CD8-positive, alpha-beta memory T cell (primary cell): ENCODE data around the gene MOCS2. TPM values are rescaled to one million over a fixed set of nuclear protein-coding genes. Genes with fewer than 3 reads are reported as not detected.

Experiments
- CTCF ChIA-PET: fragments of 350-600 bp; sonication (Branson Sonifier 250); formaldehyde crosslinking; loops from one replicate; lab custom pipeline; 2021; ENCODE audit warnings: antibody characterized with exemption; lab: Charles Lee
- POLR2A ChIA-PET: fragments of 350-600 bp; sonication (Branson Sonifier 250); formaldehyde crosslinking; loops from one replicate; lab custom pipeline; 2021; ENCODE audit warnings: antibody characterized with exemption; lab: Charles Lee
- DNase-seq, 5 donors: peaks; one replicate each; pipeline versions ENCODE4 v3.0.0 to v3.0.0-alpha.2; 2020 to 2022; ENCODE audit warnings: mixed read lengths in 1 of 5
- H3K27ac ChIP-seq: one replicate; pipeline ENCODE4 v1.7.0; 2013; ENCODE audit warnings: low read depth, mild to moderate bottlenecking, low read length, moderate library complexity
- H3K27me3 ChIP-seq: 2 replicates; pipeline ENCODE4 v1.7.0; 2013; ENCODE audit warnings: low read length, mild to moderate bottlenecking; ENCODE audit not compliant: insufficient read depth, poor library complexity, severe bottlenecking
- H3K36me3 ChIP-seq: 2 replicates; pipeline ENCODE4 v1.7.0; 2013; ENCODE audit warnings: mild to moderate bottlenecking, low read length, moderate library complexity; ENCODE audit not compliant: insufficient read depth
- H3K4me1 ChIP-seq: 2 replicates; pipeline ENCODE4 v1.7.0; 2013; ENCODE audit warnings: mild to moderate bottlenecking, low read length, moderate library complexity; ENCODE audit not compliant: insufficient read depth
- H3K4me3 ChIP-seq: 2 replicates; pipeline ENCODE4 v1.7.0; 2013; ENCODE audit warnings: mild to moderate bottlenecking, low read length
- H3K9me3 ChIP-seq: 2 replicates; pipeline ENCODE4 v1.7.0; 2013; ENCODE audit warnings: mild to moderate bottlenecking, low read length
- H3K27ac Mint-ChIP-seq, 8 donors: one replicate each; pipeline ENCODE4 v1.8.0; 2020 to 2021; ENCODE audit warnings: mixed read lengths in 8 of 8, mild to moderate bottlenecking in 6 of 8, inconsistent platforms in 3 of 8, moderate library complexity in 3 of 8
- H3K27me3 Mint-ChIP-seq, 2 donors: one replicate each; pipeline ENCODE4 v1.8.0; 2020 to 2021; ENCODE audit warnings: mixed read lengths in 2 of 2, mild to moderate bottlenecking in 1 of 2, moderate library complexity in 1 of 2
- H3K36me3 Mint-ChIP-seq, 3 donors: one replicate each; pipeline ENCODE4 v1.8.0; 2020 to 2021; ENCODE audit warnings: mixed read lengths in 3 of 3, inconsistent platforms in 1 of 3, mild to moderate bottlenecking in 1 of 3
- H3K4me1 Mint-ChIP-seq, 3 donors: one replicate each; pipeline ENCODE4 v1.8.0; 2020 to 2021; ENCODE audit warnings: mixed read lengths in 3 of 3, inconsistent platforms in 1 of 3, mild to moderate bottlenecking in 1 of 3
- H3K4me3 Mint-ChIP-seq, 7 donors: one replicate each; pipeline ENCODE4 v1.8.0; 2020 to 2021; ENCODE audit warnings: mixed read lengths in 7 of 7, mild to moderate bottlenecking in 6 of 7, moderate library complexity in 4 of 7, inconsistent platforms in 2 of 7
- H3K9me3 Mint-ChIP-seq, 5 donors: one replicate each; pipeline ENCODE4 v1.8.0; 2020 to 2022; ENCODE audit warnings: mixed read lengths in 5 of 5, mild to moderate bottlenecking in 3 of 5, moderate library complexity in 2 of 5, inconsistent platforms in 1 of 5
- polyA plus RNA-seq: library from polyadenylated mRNA; unstranded; fragments of 300-500 nt; fragmentation: Illumina TruSeq; gene quantifications from one replicate; pipeline ENCODE4 v1.2.3, GENCODE V29; 2021
- total RNA-seq, 2 experiments: library from RNA; stranded (reverse); gene quantifications; one replicate each; pipeline ENCODE4 v1.2.3, GENCODE V29; 2021

Gene MOCS2
- 10 to 100 TPM; 25.9 to 27.0 TPM for total RNA-seq
- polyA plus RNA-seq = 39.7 TPM

- Histone ChIP-seq H3K4me1 (peaks cover 30% of the 10 kb centered on the region), H3K9me3 (no peaks in the 10 kb centered on the region), H3K27ac (peak within 1 kb of the TSS; percentile 45), H3K4me3 (peak within 1 kb of the TSS; percentile 74), H3K36me3 (no peaks in the 10 kb centered on the region), H3K27me3 (no peaks in the 10 kb centered on the region)
- no peaks in the 10 kb centered on the region for H3K9me3 Mint-ChIP-seq
- CTCF ChIA-PET = interaction anchor here (1.1 to 1.4 kb wide), 4 partner anchors 9 to 161 kb away, joined by 3 to 8 read pairs (median 4); no protein-coding TSS in a partner anchor
- H3K36me3 Mint-ChIP-seq = peaks cover 0 to 30% (median 0%) of the 10 kb centered on the region in 3 donors
- H3K4me3 Mint-ChIP-seq = peak within 1 kb of the TSS; percentile 92 to 98 (median 93)
- no peaks in the 10 kb centered on the region for H3K27me3 Mint-ChIP-seq
- DNase-seq = peak; percentile 87 to 93 (median 90)
- H3K4me1 Mint-ChIP-seq = peaks cover 52 to 61% (median 61%) of the 10 kb centered on the region in 3 donors
- POLR2A ChIA-PET = interaction anchor here (0.6 kb wide), 1 partner anchor 68 kb away, joined by 11 read pairs; no protein-coding TSS in a partner anchor
- peak within 1 kb of the TSS; percentile 88 to 96 (median 94) for H3K27ac Mint-ChIP-seq
These were observed at the start of gene MOCS2 for GRCh38 chr5:53109443-53110127. MOCS2 (minus strand) TSS chr5:53109757; CDS start chr5:53107174, 2,583 bp downstream.

- Histone ChIP-seq H3K27me3 (no peaks in the 10 kb centered on the region), H3K36me3 (no peaks in the 10 kb centered on the region), H3K4me1 (no peaks in the 10 kb centered on the region), H3K9me3 (no peaks in the 10 kb centered on the region), H3K27ac (no peak overlapping the region), H3K4me3 (no peak overlapping the region)
- ChIA-PET CTCF (interaction anchor here (2.0 kb wide), 1 partner anchor 13 kb away, joined by 5 read pairs; no protein-coding TSS in a partner anchor), POLR2A (no interaction called here)
- Mint-ChIP-seq H3K36me3 (no peaks in the 10 kb centered on the region), H3K4me3 (no peak overlapping the region), H3K9me3 (no peaks in the 10 kb centered on the region), H3K27ac (no peak overlapping the region), H3K4me1 (no peaks in the 10 kb centered on the region), H3K27me3 (peaks cover 5 to 7% of the 10 kb centered on the region in 2 donors)
- DNase-seq = no peak
These were observed 42.3 kb upstream of the MOCS2 start for GRCh38 chr5:53151713-53152458.

- H3K4me1 Mint-ChIP-seq = no peaks in the 10 kb centered on the region
- H3K36me3 ChIP-seq = no peaks in the 10 kb centered on the region
- no peak for DNase-seq
- no peak overlapping the region for H3K27ac ChIP-seq
- no peaks in the 10 kb centered on the region for H3K36me3 Mint-ChIP-seq
- ChIA-PET POLR2A (no interaction called here), CTCF (interaction anchor here (0.5 kb wide), 1 partner anchor 900 kb away, joined by 3 read pairs; no protein-coding TSS in a partner anchor)
- H3K9me3 ChIP-seq = no peaks in the 10 kb centered on the region
- H3K4me3 Mint-ChIP-seq = no peak overlapping the region
- no peak overlapping the region for H3K4me3 ChIP-seq
- H3K27me3 ChIP-seq = no peaks in the 10 kb centered on the region
- no peak overlapping the region for H3K27ac Mint-ChIP-seq
- peaks cover 0 to 7% of the 10 kb centered on the region in 2 donors for H3K27me3 Mint-ChIP-seq
- H3K4me1 ChIP-seq = no peaks in the 10 kb centered on the region
- H3K9me3 Mint-ChIP-seq = no peaks in the 10 kb centered on the region
These were observed 23.5 kb upstream of the MOCS2 start for GRCh38 chr5:53133020-53133419.

- no peak for DNase-seq
- Mint-ChIP-seq H3K9me3 (no peaks in the 10 kb centered on the region), H3K4me1 (no peaks in the 10 kb centered on the region), H3K27me3 (peaks cover 7 to 8% of the 10 kb centered on the region in 2 donors), H3K36me3 (no peaks in the 10 kb centered on the region), H3K27ac (no peak overlapping the region), H3K4me3 (no peak overlapping the region)
- Histone ChIP-seq H3K27me3 (no peaks in the 10 kb centered on the region), H3K36me3 (no peaks in the 10 kb centered on the region), H3K4me1 (no peaks in the 10 kb centered on the region), H3K27ac (no peak overlapping the region), H3K9me3 (no peaks in the 10 kb centered on the region), H3K4me3 (no peak overlapping the region)
- ChIA-PET POLR2A (no interaction called here), CTCF (no interaction called here)
These were observed 20.7 kb upstream of the MOCS2 start for GRCh38 chr5:53130266-53130665.

GRCh38 chr5:53128481-53128880, 18.9 kb upstream of the MOCS2 start:
- H3K27me3 ChIP-seq = no peaks in the 10 kb centered on the region
- H3K4me1 ChIP-seq = no peaks in the 10 kb centered on the region
- H3K9me3 ChIP-seq = no peaks in the 10 kb centered on the region
- no peak overlapping the region for H3K4me3 Mint-ChIP-seq
- ChIA-PET POLR2A (no interaction called here), CTCF (no interaction called here)
- H3K27me3 Mint-ChIP-seq = peaks cover 7 to 8% of the 10 kb centered on the region in 2 donors
- H3K36me3 Mint-ChIP-seq = no peaks in the 10 kb centered on the region
- DNase-seq = no peak
- H3K36me3 ChIP-seq = no peaks in the 10 kb centered on the region
- no peak overlapping the region for H3K27ac ChIP-seq
- H3K27ac Mint-ChIP-seq = no peak overlapping the region
- no peaks in the 10 kb centered on the region for H3K4me1 Mint-ChIP-seq
- no peak overlapping the region for H3K4me3 ChIP-seq
- no peaks in the 10 kb centered on the region for H3K9me3 Mint-ChIP-seq

DNA sequence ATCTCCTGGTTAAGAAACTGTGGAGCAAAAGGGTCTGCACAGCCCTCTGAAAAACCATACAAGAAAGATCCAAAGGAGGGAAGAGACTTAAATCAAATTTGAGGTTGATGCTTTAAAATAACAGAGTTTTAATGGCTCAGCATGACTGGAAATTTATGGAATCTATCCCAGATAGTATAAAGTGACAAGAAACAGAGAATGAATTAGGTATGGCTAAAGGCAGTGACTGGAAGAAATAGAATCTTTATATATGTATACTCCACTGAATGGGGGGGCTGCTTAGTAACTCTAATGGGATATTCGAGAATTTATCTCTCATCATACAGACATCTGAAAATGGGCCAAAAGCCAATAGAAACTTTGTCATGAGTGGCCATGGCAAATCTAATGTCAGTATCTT, 17.6 kb upstream of the MOCS2 start:
- Histone ChIP-seq H3K27ac (no peak overlapping the region), H3K36me3 (no peaks in the 10 kb centered on the region), H3K4me1 (no peaks in the 10 kb centered on the region), H3K27me3 (no peaks in the 10 kb centered on the region), H3K9me3 (no peaks in the 10 kb centered on the region), H3K4me3 (no peak overlapping the region)
- H3K4me3 Mint-ChIP-seq = no peak overlapping the region
- no peak for DNase-seq
- POLR2A ChIA-PET = no interaction called here
- H3K27ac Mint-ChIP-seq = no peak overlapping the region
- no peaks in the 10 kb centered on the region for H3K4me1 Mint-ChIP-seq
- H3K36me3 Mint-ChIP-seq = no peaks in the 10 kb centered on the region
- H3K27me3 Mint-ChIP-seq = peaks cover 5 to 8% of the 10 kb centered on the region in 2 donors
- CTCF ChIA-PET = no interaction called here
- H3K9me3 Mint-ChIP-seq = no peaks in the 10 kb centered on the region

DNA sequence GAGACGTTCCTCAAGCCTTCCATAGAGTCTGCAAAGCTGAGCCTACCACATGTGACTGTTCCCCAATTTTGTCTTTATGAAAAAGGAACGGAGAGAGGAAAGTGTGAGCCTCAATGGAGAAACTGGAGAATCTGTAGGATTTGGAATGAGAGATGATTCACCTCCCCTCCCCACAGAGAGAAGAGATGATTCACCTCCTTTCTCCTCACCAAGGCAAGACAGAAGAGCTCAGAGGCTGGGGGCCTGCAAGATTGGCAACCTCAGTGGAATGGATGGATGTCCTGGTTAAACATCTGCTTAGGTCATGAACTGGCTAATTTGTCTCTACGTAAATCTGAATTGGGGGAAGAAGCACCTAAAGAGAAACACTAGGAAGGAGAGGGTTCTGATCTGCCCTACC, 17.0 kb upstream of the MOCS2 start:
- Histone ChIP-seq H3K4me3 (no peak overlapping the region), H3K27ac (no peak overlapping the region), H3K27me3 (no peaks in the 10 kb centered on the region), H3K36me3 (no peaks in the 10 kb centered on the region), H3K4me1 (no peaks in the 10 kb centered on the region), H3K9me3 (no peaks in the 10 kb centered on the region)
- H3K9me3 Mint-ChIP-seq = no peaks in the 10 kb centered on the region
- H3K27me3 Mint-ChIP-seq = peaks cover 5 to 8% of the 10 kb centered on the region in 2 donors
- no peaks in the 10 kb centered on the region for H3K4me1 Mint-ChIP-seq
- no peak overlapping the region for H3K27ac Mint-ChIP-seq
- H3K36me3 Mint-ChIP-seq = no peaks in the 10 kb centered on the region
- no peak for DNase-seq
- ChIA-PET CTCF (no interaction called here), POLR2A (no interaction called here)
- H3K4me3 Mint-ChIP-seq = no peak overlapping the region

- Histone ChIP-seq H3K27me3 (no peaks in the 10 kb centered on the region), H3K36me3 (no peaks in the 10 kb centered on the region), H3K27ac (no peak overlapping the region), H3K9me3 (no peaks in the 10 kb centered on the region), H3K4me1 (no peaks in the 10 kb centered on the region), H3K4me3 (no peak overlapping the region)
- H3K27ac Mint-ChIP-seq = no peak overlapping the region
- H3K27me3 Mint-ChIP-seq = peaks cover 4 to 8% of the 10 kb centered on the region in 2 donors
- DNase-seq = no peak
- ChIA-PET CTCF (interaction anchor here (1.7 kb wide), 1 partner anchor 14 kb away, joined by 3 read pairs; the partner anchor contains the start of gene MOCS2), POLR2A (interaction anchor here (0.7 kb wide), 1 partner anchor 570 kb away, joined by 3 read pairs; no protein-coding TSS in a partner anchor)
- H3K36me3 Mint-ChIP-seq = no peaks in the 10 kb centered on the region
- no peaks in the 10 kb centered on the region for H3K4me1 Mint-ChIP-seq
- no peak overlapping the region for H3K4me3 Mint-ChIP-seq
- no peaks in the 10 kb centered on the region for H3K9me3 Mint-ChIP-seq
These were observed 14.1 kb upstream of the MOCS2 start for GRCh38 chr5:53123702-53124101.
